DOHH2 (cell line): ENCODE measurements around the gene PCP4L1.
A peak's percentile ranks its signal among the peaks of the same experiment; 100 is the strongest.

Experiments
- H3F3A ChIP-seq: fragments of 200-600 bp; sonication (generic), shearing (Covaris generic); 2 replicates; pipeline ENCODE4 v1.6.0; 2016; ENCODE audit warnings: antibody characterized with exemption, mild to moderate bottlenecking; ENCODE audit not compliant: control insufficient read depth, insufficient read depth
- H3K27ac ChIP-seq: fragments of 200-600 bp; sonication (generic); 2 replicates; pipeline ENCODE4 v1.5.1; 2014; ENCODE audit warnings: low read depth, mild to moderate bottlenecking, low read length, moderate library complexity
- H3K27me3 ChIP-seq: fragments of 200-600 bp; sonication (generic); 2 replicates; pipeline ENCODE4 v1.6.1; 2014; ENCODE audit warnings: mild to moderate bottlenecking, low read length, mixed read lengths; ENCODE audit not compliant: control insufficient read depth
- H3K36me3 ChIP-seq: fragments of 200-600 bp; sonication (generic); 2 replicates; pipeline ENCODE4 v1.6.1; 2014; ENCODE audit warnings: mild to moderate bottlenecking, low read length, moderate library complexity, mixed read lengths; ENCODE audit not compliant: control insufficient read depth
- H3K4me1 ChIP-seq: fragments of 200-600 bp; sonication (generic); 2 replicates; pipeline ENCODE4 v1.6.1; 2014; ENCODE audit warnings: mild to moderate bottlenecking, low read length, mixed read lengths; ENCODE audit not compliant: control insufficient read depth
- H3K4me2 ChIP-seq: fragments of 200-600 bp; sonication (generic); 2 replicates; pipeline ENCODE4 v1.6.0; 2014; ENCODE audit warnings: mild to moderate bottlenecking, low read length, moderate library complexity
- H3K4me3 ChIP-seq: fragments of 200-600 bp; sonication (generic); 2 replicates; pipeline ENCODE4 v1.5.1; 2014; ENCODE audit warnings: mild to moderate bottlenecking, low read length, mixed read lengths
- H3K79me2 ChIP-seq: fragments of 200-600 bp; sonication (generic); 2 replicates; pipeline ENCODE4 v1.6.1; 2014; ENCODE audit warnings: mild to moderate bottlenecking, low read length, mixed read lengths; ENCODE audit not compliant: control insufficient read depth
- H3K9me2 ChIP-seq: fragments of 200-600 bp; sonication (generic); replicated peaks from 2 replicates; pipeline ENCODE4 v1.6.1; 2014; ENCODE audit warnings: mild to moderate bottlenecking, low read length, mixed read lengths; ENCODE audit not compliant: control insufficient read depth
- H3K9me3 ChIP-seq: fragments of 200-600 bp; sonication (generic); 2 replicates; pipeline ENCODE4 v1.6.1; 2014; ENCODE audit warnings: antibody characterized with exemption, low read length, mixed read lengths; ENCODE audit not compliant: control insufficient read depth, insufficient read depth
- H4K20me1 ChIP-seq: fragments of 200-600 bp; sonication (generic); 2 replicates; pipeline ENCODE4 v1.6.0; 2014; ENCODE audit warnings: low read depth, mild to moderate bottlenecking, antibody characterized with exemption, low read length, moderate library complexity; ENCODE audit not compliant: control insufficient read depth, insufficient read depth
- CTCF ChIP-seq: fragments of 200-600 bp; sonication (generic); IDR thresholded peaks from one replicate; pipeline ENCODE4 v1.5.1; 2014; ENCODE audit warnings: antibody characterized with exemption, mild to moderate bottlenecking, low read depth, low read length; ENCODE audit not compliant: poor library complexity, severe bottlenecking
- EZH2phosphoT487 ChIP-seq: fragments of 200-600 bp; sonication (generic); IDR thresholded peaks from 2 replicates; pipeline ENCODE4 v1.6.1; 2017; ENCODE audit warnings: borderline replicate concordance, mild to moderate bottlenecking, antibody characterized with exemption, low read length, moderate library complexity, mixed read lengths

PCP4L1 gene

GRCh38 chr1:161304927-161305866 lies 46.7 kb downstream of the PCP4L1 start:
- Histone ChIP-seq H3K27ac (no peak overlapping the region), H3K79me2 (peaks cover 14% of the 10 kb centered on the region), H3K36me3 (peaks cover 3% of the 10 kb centered on the region; the same call in 1 of the 2 replicates), H3K9me3 (no peaks in the 10 kb centered on the region), H3F3A (peaks cover 17% of the 10 kb centered on the region), H3K9me2 (no peaks in the 10 kb centered on the region), H4K20me1 (no peaks in the 10 kb centered on the region), H3K4me3 (peak overlapping the region; percentile 86), H3K4me2 (peak overlapping the region; percentile 89), H3K4me1 (peaks cover 29% of the 10 kb centered on the region), H3K27me3 (0 out of 2 replicates have a peak, but pooled peaks cover 5% of the 10 kb centered on the region)
- TF ChIP-seq EZH2phosphoT487, result no peak
- no peak for TF ChIP-seq CTCF

GRCh38 chr1:161305867-161306519 lies 47.4 kb downstream of the PCP4L1 start:
- peak overlapping the region; percentile 89 for H3K4me2 ChIP-seq
- peak; percentile 77 for TF ChIP-seq CTCF
- TF ChIP-seq EZH2phosphoT487, result no peak
- H3K9me3 ChIP-seq, result no peaks in the 10 kb centered on the region
- H4K20me1 ChIP-seq, result no peaks in the 10 kb centered on the region
- H3K27ac ChIP-seq, result no peak overlapping the region
- peaks cover 14% of the 10 kb centered on the region for H3K79me2 ChIP-seq
- H3K4me1 ChIP-seq, result peaks cover 29% of the 10 kb centered on the region
- H3K36me3 ChIP-seq, result peaks cover 3% of the 10 kb centered on the region; the same call in 1 of the 2 replicates
- H3K27me3 ChIP-seq, result 0 out of 2 replicates have a peak, but pooled peaks cover 5% of the 10 kb centered on the region
- H3K9me2 ChIP-seq, result no peaks in the 10 kb centered on the region
- peak overlapping the region; percentile 86 for H3K4me3 ChIP-seq
- peaks cover 17% of the 10 kb centered on the region for H3F3A ChIP-seq

GRCh38 chr1:161307230-161307768 lies 48.8 kb downstream of the PCP4L1 start:
- Histone ChIP-seq H3K27ac (no peak overlapping the region), H3K27me3 (0 out of 2 replicates have a peak, but pooled peaks cover 5% of the 10 kb centered on the region), H3K79me2 (peaks cover 14% of the 10 kb centered on the region)

More at GRCh38 chr1:161307230-161307768, 48.8 kb downstream of the PCP4L1 start:
- Histone ChIP-seq H3K4me1 (peaks cover 29% of the 10 kb centered on the region), H3K4me3 (no peak overlapping the region), H4K20me1 (no peaks in the 10 kb centered on the region), H3F3A (peaks cover 17% of the 10 kb centered on the region), H3K36me3 (peaks cover 3% of the 10 kb centered on the region; the same call in 1 of the 2 replicates), H3K9me3 (no peaks in the 10 kb centered on the region), H3K9me2 (no peaks in the 10 kb centered on the region), H3K4me2 (peak overlapping the region; percentile 46)
- TF ChIP-seq CTCF (no peak), EZH2phosphoT487 (no peak)
